Brain microvascular endothelial cell (primary cell): Measurements from ENCODE around the gene ZNF407.

ENCODE experiments used
- DNase-seq: peaks from one replicate; pipeline ENCODE4 v3.0.0-alpha.2; 2020
- H3K27ac ChIP-seq: fragments of 250-450 bp; sonication (Bioruptor Pico); 2 replicates; pipeline ENCODE4 v1.5.1; 2020; ENCODE audit warnings: mild to moderate bottlenecking, moderate library complexity
- H3K27me3 ChIP-seq: fragments of 250-450 bp; sonication (Bioruptor Pico); replicated peaks from 2 replicates; pipeline ENCODE4 v1.5.1; 2020; ENCODE audit warnings: mild to moderate bottlenecking
- H3K36me3 ChIP-seq: fragments of 250-450 bp; sonication (Bioruptor Pico); replicated peaks from 2 replicates; pipeline ENCODE4 v1.5.1; 2020; ENCODE audit warnings: mild to moderate bottlenecking
- H3K4me3 ChIP-seq: 2 replicates; pipeline ENCODE4 v1.5.1; 2011; ENCODE audit warnings: low read depth, mild to moderate bottlenecking, control low read depth, low read length, moderate library complexity
- CTCF ChIP-seq: IDR thresholded peaks from 2 replicates; pipeline ENCODE4 v1.5.1; 2011; ENCODE audit warnings: low read depth, mild to moderate bottlenecking, moderate library complexity, low read length, control low read depth, inconsistent platforms; ENCODE audit errors: missing control alignments
- in situ Hi-C: cut with HindIII; loops from 2 replicates; pipeline ENCODE4 v1.10.0; 2017; ENCODE audit warnings: low sequenced_read_pairs, low pct_ligation_motif_present

The ZNF407 gene

GRCh38 chr18:75074196-75075015, 476.7 kb downstream of the ZNF407 start:
- TF ChIP-seq CTCF: no peak
- no peaks in the 10 kb centered on the region for H3K27me3 ChIP-seq
- no peak for DNase-seq
- no peak overlapping the region for H3K27ac ChIP-seq
- H3K4me3 ChIP-seq: no peak overlapping the region
- in situ Hi-C loops: no loop called here
- H3K36me3 ChIP-seq: no peaks in the 10 kb centered on the region

GRCh38 chr18:75075016-75075305, 477.3 kb downstream of the ZNF407 start:
- no peak overlapping the region for H3K27ac ChIP-seq
- H3K27me3 ChIP-seq: no peaks in the 10 kb centered on the region
- no peak overlapping the region for H3K4me3 ChIP-seq
- no peak for DNase-seq
- no peaks in the 10 kb centered on the region for H3K36me3 ChIP-seq
- in situ Hi-C loops: no loop called here
- TF ChIP-seq CTCF: no peak

GRCh38 chr18:75075429-75075841, 477.8 kb downstream of the ZNF407 start:
- no peak overlapping the region for H3K27ac ChIP-seq
- no peak for TF ChIP-seq CTCF
- H3K4me3 ChIP-seq: no peak overlapping the region
- in situ Hi-C loops: no loop called here
- no peaks in the 10 kb centered on the region for H3K27me3 ChIP-seq
- no peak for DNase-seq
- H3K36me3 ChIP-seq: no peaks in the 10 kb centered on the region

- no peak overlapping the region for H3K4me3 ChIP-seq
- no peak for DNase-seq
- no peaks in the 10 kb centered on the region for H3K27me3 ChIP-seq
- no peak for TF ChIP-seq CTCF
- no peak overlapping the region for H3K27ac ChIP-seq
- no peaks in the 10 kb centered on the region for H3K36me3 ChIP-seq
- in situ Hi-C loops: no loop called here
Observed at GRCh38 chr18:75076286-75076685, 478.6 kb downstream of the ZNF407 start.

GRCh38 chr18:75081486-75081885, 483.8 kb downstream of the ZNF407 start:
- in situ Hi-C loops: no loop called here
- no peak for TF ChIP-seq CTCF
- Histone ChIP-seq H3K27me3 (no peaks in the 10 kb centered on the region), H3K36me3 (no peaks in the 10 kb centered on the region), H3K27ac (no peak overlapping the region), H3K4me3 (no peak overlapping the region)
- no peak for DNase-seq

GRCh38 chr18:75083131-75083530, 485.5 kb downstream of the ZNF407 start:
- in situ Hi-C loops: no loop called here
- Histone ChIP-seq H3K27me3 (no peaks in the 10 kb centered on the region), H3K36me3 (no peaks in the 10 kb centered on the region), H3K27ac (no peak overlapping the region), H3K4me3 (no peak overlapping the region)
- no peak for DNase-seq
- TF ChIP-seq CTCF: no peak
